ENCODE measurements around the gene RBM19.

The RBM19 gene

GRCh38 chr12:113781415-113782198 is 184.5 kb downstream of the RBM19 start:
- TF ChIP-seq CTCF (IDR thresholded peaks at IDR 0.05; ENCODE audit: poor library complexity, severe bottlenecking), result no peak
- ATAC-seq (ENCODE audit: low read depth) (no peak), DNase-seq (ENCODE audit: low spot score) (no peak)
- H3K4me1 ChIP-seq (ENCODE audit: insufficient read depth, poor library complexity, severe bottlenecking), result no peaks in the 10 kb centered on the region
- no peaks in the 10 kb centered on the region for H3K27me3 ChIP-seq (ENCODE audit: insufficient read depth, poor library complexity, severe bottlenecking)
- no peak overlapping the region for H3K4me3 ChIP-seq (ENCODE audit: severe bottlenecking)
- no peak overlapping the region for H3K27ac ChIP-seq (ENCODE audit: poor library complexity, severe bottlenecking)
- no peaks in the 10 kb centered on the region for H3K36me3 ChIP-seq (ENCODE audit: low read depth)
- no peaks in the 10 kb centered on the region for H3K9me3 ChIP-seq (ENCODE audit: severe bottlenecking)

GRCh38 chr12:113779774-113780173 is 186.4 kb downstream of the RBM19 start:
- DNase-seq (ENCODE audit: low spot score) (no peak), ATAC-seq (ENCODE audit: low read depth) (no peak)
- H3K27me3 ChIP-seq (ENCODE audit: insufficient read depth, poor library complexity, severe bottlenecking), result no peaks in the 10 kb centered on the region
- no peak overlapping the region for H3K27ac ChIP-seq (ENCODE audit: poor library complexity, severe bottlenecking)
- no peak overlapping the region for H3K4me3 ChIP-seq (ENCODE audit: severe bottlenecking)
- no peaks in the 10 kb centered on the region for H3K36me3 ChIP-seq (ENCODE audit: low read depth)
- no peak for TF ChIP-seq CTCF (IDR thresholded peaks at IDR 0.05; ENCODE audit: poor library complexity, severe bottlenecking)
- no peaks in the 10 kb centered on the region for H3K4me1 ChIP-seq (ENCODE audit: insufficient read depth, poor library complexity, severe bottlenecking)
- no peaks in the 10 kb centered on the region for H3K9me3 ChIP-seq (ENCODE audit: severe bottlenecking)

- Histone ChIP-seq H3K36me3 (ENCODE audit: low read depth) (no peaks in the 10 kb centered on the region), H3K9me3 (ENCODE audit: severe bottlenecking) (no peaks in the 10 kb centered on the region), H3K27me3 (ENCODE audit: insufficient read depth, poor library complexity, severe bottlenecking) (no peaks in the 10 kb centered on the region), H3K4me1 (ENCODE audit: insufficient read depth, poor library complexity, severe bottlenecking) (no peaks in the 10 kb centered on the region), H3K27ac (ENCODE audit: poor library complexity, severe bottlenecking) (no peak overlapping the region), H3K4me3 (ENCODE audit: severe bottlenecking) (no peak overlapping the region)
- no peak for TF ChIP-seq CTCF (IDR thresholded peaks at IDR 0.05; ENCODE audit: poor library complexity, severe bottlenecking)
- DNase-seq (ENCODE audit: low spot score) (no peak), ATAC-seq (ENCODE audit: low read depth) (no peak)
These were observed 187.5 kb downstream of the RBM19 start for GRCh38 chr12:113778432-113779132.

- no peaks in the 10 kb centered on the region for H3K9me3 ChIP-seq (ENCODE audit: severe bottlenecking)
- no peaks in the 10 kb centered on the region for H3K27me3 ChIP-seq (ENCODE audit: insufficient read depth, poor library complexity, severe bottlenecking)
- no peaks in the 10 kb centered on the region for H3K36me3 ChIP-seq (ENCODE audit: low read depth)
- no peak for ATAC-seq (ENCODE audit: low read depth)
- no peak for TF ChIP-seq CTCF (IDR thresholded peaks at IDR 0.05; ENCODE audit: poor library complexity, severe bottlenecking)
- no peak for DNase-seq (ENCODE audit: low spot score)
- H3K27ac ChIP-seq (ENCODE audit: poor library complexity, severe bottlenecking), result no peak overlapping the region
- no peak overlapping the region for H3K4me3 ChIP-seq (ENCODE audit: severe bottlenecking)
- H3K4me1 ChIP-seq (ENCODE audit: insufficient read depth, poor library complexity, severe bottlenecking), result no peaks in the 10 kb centered on the region
These were observed 188.4 kb downstream of the RBM19 start for GRCh38 chr12:113777751-113778150.

GRCh38 chr12:113776536-113776935 is 189.6 kb downstream of the RBM19 start:
- ATAC-seq (ENCODE audit: low read depth) (no peak), DNase-seq (ENCODE audit: low spot score) (no peak)
- H3K4me3 ChIP-seq (ENCODE audit: severe bottlenecking), result no peak overlapping the region
- TF ChIP-seq CTCF (IDR thresholded peaks at IDR 0.05; ENCODE audit: poor library complexity, severe bottlenecking), result no peak
- no peaks in the 10 kb centered on the region for H3K27me3 ChIP-seq (ENCODE audit: insufficient read depth, poor library complexity, severe bottlenecking)
- no peaks in the 10 kb centered on the region for H3K4me1 ChIP-seq (ENCODE audit: insufficient read depth, poor library complexity, severe bottlenecking)
- H3K36me3 ChIP-seq (ENCODE audit: low read depth), result no peaks in the 10 kb centered on the region
- no peak overlapping the region for H3K27ac ChIP-seq (ENCODE audit: poor library complexity, severe bottlenecking)
- no peaks in the 10 kb centered on the region for H3K9me3 ChIP-seq (ENCODE audit: severe bottlenecking)

Data from RWPE2 (cell line).